Sigmoid colon (tissue), 4 donors: Measurements from ENCODE around the gene CASZ1.

ENCODE experiments used
- CTCF ChIP-seq, 4 experiments: fragments of 450-650 bp in 3 of 4; fragments of 200-600 bp in 1 of 4; IDR thresholded peaks; one replicate each; pipeline ENCODE4 v1.5.1; 2016 to 2019; ENCODE audit warnings: antibody characterized with exemption in 4 of 4, mild to moderate bottlenecking in 3 of 4, moderate library complexity in 2 of 4
- EP300 ChIP-seq, 4 donors: sonication (generic); formaldehyde crosslinking; IDR thresholded peaks; one replicate each; pipeline ENCODE4 v1.6.1; 2017; ENCODE audit warnings: antibody characterized with exemption in 4 of 4
- POLR2A ChIP-seq, 2 donors: fragments of 450-650 bp; IDR thresholded peaks; one replicate each; pipeline ENCODE4 v1.6.1; 2016; ENCODE audit warnings: antibody characterized with exemption in 2 of 2, mild to moderate bottlenecking in 2 of 2, moderate library complexity in 2 of 2
- POLR2AphosphoS5 ChIP-seq, 4 donors: sonication (generic); formaldehyde crosslinking; IDR thresholded peaks; one replicate each; pipeline ENCODE4 v1.6.1; 2017; ENCODE audit warnings: antibody characterized with exemption in 4 of 4

GRCh38 chr1:10678852-10679251, 117.6 kb downstream of the CASZ1 start:
- TF ChIP-seq CTCF (IDR thresholded peaks at IDR 0.05) (no peak), POLR2AphosphoS5 (IDR thresholded peaks at IDR 0.05) (no peak), EP300 (IDR thresholded peaks at IDR 0.05) (no peak), POLR2A (IDR thresholded peaks at IDR 0.05) (no peak)
